T47D (cell line): ENCODE results near the gene CENATAC.
"Not testable (repeated sequence)": the region's sequence is repeated elsewhere in the genome, so short reads cannot be mapped to it uniquely, and the experiment has no call there.

ENCODE experiments used
- DNase-seq, 2 experiments: peaks; one replicate each; pipeline versions ENCODE4 v3.0.0 to v3.0.0-alpha.2; 2011 to 2012; ENCODE audit warnings: low read depth in 1 of 2, low spot score in 1 of 2
- JUND ChIP-seq: IDR thresholded peaks from 2 replicates; pipeline ENCODE4 v1.6.1; 2012; ENCODE audit warnings: low read depth
- in situ Hi-C: cut with HindIII; loops from 2 replicates; pipeline ENCODE4 v1.10.0; 2016; ENCODE audit warnings: low sequenced_read_pairs, low pct_unique_long_range_greater_than_20kb

CENATAC gene

DNA sequence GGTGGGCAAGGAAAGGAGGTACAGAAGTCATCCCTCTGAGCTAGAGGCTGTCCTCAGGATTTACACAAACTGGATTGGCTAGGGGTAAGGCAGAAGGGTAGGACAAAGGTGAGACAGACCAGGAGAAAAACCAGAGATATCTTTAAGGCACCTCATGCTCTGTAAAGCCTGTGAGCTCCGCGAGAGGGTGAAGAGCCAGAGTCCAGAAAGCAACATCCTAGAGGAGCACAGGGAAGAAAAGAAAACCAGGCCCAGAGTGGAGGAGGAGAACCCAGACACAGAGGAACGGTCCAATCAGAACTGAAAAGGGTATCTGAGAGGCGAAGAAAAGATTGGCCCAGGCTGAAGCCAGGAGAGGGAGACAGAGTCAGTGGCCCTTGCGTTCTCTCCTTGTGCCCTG, 27.6 kb downstream of the CENATAC start:
- in situ Hi-C loops, result no loop called here
- DNase-seq, result no peak
- no peak for TF ChIP-seq JUND

DNA sequence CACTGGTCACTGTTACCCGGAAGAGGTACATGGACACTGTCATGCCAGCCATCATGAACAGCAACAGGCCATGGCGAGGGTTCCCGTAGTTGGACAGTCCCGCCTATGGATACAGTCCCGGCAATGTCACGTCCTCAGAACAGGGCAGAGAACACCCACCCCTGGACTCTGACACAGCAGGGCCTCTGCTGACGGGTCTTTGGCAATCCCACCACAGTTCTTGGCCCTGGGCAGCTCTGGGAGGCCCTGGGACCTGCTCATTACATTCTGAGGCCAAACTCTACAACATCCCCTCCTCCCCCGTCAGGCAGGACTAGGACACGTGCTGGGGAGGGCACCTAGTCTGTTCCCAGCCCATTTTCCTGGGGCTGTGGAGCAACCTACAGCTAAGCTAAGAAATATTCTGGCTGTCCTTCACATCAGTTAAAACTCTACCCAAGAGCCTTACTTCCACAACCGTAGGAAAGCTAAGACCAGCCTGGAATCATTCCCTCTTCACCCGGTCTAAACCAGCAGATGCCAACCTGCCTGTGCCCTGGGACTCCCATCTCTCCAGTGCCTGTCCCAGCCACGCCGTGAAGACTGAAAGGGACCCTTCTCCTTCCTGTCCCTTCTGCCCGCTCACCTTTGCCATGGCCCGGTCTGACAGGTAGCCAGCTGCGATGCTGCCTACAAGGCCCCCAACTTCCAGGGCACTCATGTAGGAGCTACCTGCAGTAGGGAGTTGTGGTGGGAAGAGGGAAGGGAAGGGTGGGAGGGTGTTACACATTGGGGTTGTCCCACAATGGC, 28.2 kb downstream of the CENATAC start:
- no peak for TF ChIP-seq JUND
- DNase-seq, result no peak
- in situ Hi-C loops, result no loop called here

DNA sequence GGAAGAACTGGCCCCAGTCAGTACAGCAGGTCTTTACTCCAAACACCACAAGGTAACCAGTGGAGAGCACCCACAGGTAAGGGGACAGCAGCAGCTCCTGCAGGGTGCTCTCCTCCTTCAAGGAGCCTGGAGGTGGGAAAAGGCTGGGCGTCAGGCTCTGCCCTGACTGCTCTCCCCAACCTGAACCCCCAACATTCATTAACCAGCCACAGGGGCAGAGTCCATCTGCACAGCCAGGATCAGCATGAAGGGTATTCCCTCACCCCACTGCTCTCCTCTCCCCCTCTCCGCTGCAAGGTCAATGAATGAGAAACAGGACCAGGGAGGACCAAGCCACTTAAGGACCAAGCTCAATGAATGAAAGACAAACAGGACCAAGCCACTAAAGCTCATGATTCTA, 29.0 kb downstream of the CENATAC start:
- no peak for TF ChIP-seq JUND
- in situ Hi-C loops, result no loop called here
- DNase-seq, result no peak

DNA sequence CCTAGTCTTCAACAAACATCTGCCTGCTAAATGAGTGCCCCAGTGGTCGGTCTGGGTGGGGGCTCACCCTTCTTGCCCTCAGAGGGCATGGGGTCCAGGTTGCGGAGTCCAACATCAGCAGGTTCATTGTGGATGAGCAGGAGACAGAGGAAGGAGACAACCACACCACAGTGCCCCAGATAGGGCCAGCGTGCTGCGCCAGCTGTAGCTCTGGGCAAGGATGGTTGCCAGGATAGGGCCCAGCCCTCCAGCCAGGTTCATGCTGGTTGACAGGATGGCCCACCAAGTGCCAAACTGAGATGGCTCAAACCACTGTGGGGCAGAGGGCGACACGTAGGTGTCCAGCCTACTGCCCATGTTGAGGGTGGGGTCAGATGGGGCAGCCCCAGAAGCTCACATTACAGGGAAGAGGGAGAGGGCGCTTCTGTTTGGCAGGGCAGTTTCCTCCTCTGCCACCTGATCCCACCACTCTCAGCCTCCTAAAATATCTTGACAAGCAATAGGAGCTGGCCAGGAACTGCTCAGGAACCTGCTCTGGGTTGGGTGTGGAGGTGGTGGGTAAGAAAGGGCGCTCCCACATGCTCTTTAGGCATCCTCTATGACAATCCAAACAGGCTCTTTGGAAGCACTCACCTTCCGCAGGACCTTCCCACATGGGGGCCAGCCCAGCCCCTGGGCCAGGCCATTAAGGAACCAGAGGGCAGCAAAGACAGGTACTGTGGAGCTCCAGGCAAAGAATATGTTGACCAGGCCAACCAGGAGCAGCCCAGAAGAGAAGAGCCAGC, 29.8 kb downstream of the CENATAC start:
- in situ Hi-C loops, result no loop called here
- no peak for DNase-seq
- TF ChIP-seq JUND, result no peak

DNA sequence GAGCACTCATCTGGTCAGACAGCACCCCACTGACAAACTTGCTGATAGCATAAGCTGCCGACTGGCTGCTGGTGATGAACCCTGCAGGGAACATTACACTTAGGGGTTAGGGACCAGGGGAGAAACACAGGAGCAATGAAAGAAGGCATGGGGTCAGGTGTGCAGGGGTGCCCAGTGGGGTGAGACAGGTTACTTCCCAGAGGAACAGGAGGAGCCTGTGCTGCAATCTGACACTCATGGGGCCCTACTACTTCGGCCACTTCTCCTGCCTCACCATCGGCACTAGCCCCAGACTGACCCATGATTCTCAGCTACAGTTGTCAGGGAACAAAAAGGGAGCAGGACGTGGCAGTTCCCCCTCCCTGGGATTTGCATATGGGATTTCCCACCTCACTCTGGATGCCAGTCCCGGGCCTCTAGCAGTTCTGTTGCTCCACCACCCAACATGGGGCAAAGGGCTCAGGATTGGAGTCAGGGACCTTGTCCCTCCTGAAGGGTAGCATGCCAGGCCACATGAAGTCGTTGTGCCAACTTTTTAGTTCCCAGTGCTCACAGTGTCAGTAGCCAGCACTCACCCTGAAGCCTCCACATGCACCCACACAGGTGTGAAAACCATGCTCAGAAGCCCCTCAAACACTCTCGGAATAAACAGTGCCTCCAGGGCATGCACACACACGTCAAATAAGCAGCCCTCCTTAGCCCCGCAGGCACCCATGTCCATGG, 30.6 kb downstream of the CENATAC start:
- no peak for DNase-seq
- in situ Hi-C loops, result no loop called here
- no peak for TF ChIP-seq JUND

DNA sequence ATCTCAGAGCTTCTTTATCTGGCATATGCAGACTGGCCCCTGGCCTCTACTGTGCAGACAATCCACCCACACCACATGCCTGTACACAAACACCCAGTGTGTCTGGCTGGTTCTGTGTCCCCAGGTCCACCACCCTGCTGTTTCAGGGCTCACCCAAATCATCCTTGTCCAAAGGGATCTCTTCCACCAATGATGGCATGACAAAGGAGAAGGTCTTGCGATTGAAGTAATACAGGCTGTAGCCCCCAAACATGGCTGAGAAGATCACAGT, 31.1 kb downstream of the CENATAC start:
- no peak for TF ChIP-seq JUND
- no peak for DNase-seq
- in situ Hi-C loops, result no loop called here

DNA sequence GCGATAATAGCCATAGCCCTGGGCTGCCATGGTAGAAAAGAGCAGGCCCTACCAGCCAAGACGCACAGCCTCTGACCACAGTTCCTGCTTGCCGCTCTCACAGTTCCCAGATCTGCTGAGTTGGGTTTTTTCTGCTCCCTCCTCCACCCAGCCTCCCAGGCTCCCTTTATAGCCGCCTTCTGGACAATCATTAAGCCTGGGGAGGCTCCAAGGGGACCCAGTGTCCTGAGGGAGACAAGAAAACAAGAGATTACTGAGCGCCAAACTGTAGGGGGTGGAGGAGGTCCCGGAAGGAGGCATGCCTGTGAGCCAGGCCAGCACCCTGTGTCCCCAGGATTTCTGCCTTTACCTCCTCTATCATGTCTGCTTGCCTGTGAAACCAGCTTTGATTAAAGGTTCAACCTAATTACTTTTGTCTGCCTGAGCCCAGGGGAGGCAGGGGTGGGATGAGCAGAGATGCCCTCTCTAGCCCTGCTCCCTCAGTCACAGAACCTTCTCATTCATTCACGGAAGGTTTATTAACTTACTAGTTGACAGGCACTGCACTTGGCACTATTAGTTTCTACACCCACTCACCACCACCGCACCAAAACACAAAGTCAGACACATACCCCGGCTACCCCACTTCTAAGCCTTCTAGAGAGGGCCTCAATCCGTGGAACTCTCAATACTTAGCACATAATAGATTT, 31.5 kb downstream of the CENATAC start:
- in situ Hi-C loops, result no loop called here
- no peak for DNase-seq
- TF ChIP-seq JUND, result no peak

DNA sequence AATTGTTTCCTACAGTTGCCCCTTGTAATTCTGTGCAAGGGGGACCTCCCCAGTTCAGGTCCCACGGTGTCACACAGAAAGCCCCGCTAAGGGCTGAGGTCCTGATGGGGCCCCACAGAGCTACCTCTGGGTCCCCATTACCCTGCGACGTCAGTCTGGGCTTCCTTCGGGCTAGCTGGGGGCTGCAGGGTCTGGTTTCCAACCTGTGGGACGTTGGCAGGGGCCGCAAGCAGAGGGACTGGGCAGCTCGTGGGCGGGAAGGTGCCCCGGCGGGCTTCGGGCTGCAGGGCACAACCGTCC, 32.0 kb downstream of the CENATAC start:
- in situ Hi-C loops, result no loop called here
- DNase-seq, result no peak
- no peak for TF ChIP-seq JUND

DNA sequence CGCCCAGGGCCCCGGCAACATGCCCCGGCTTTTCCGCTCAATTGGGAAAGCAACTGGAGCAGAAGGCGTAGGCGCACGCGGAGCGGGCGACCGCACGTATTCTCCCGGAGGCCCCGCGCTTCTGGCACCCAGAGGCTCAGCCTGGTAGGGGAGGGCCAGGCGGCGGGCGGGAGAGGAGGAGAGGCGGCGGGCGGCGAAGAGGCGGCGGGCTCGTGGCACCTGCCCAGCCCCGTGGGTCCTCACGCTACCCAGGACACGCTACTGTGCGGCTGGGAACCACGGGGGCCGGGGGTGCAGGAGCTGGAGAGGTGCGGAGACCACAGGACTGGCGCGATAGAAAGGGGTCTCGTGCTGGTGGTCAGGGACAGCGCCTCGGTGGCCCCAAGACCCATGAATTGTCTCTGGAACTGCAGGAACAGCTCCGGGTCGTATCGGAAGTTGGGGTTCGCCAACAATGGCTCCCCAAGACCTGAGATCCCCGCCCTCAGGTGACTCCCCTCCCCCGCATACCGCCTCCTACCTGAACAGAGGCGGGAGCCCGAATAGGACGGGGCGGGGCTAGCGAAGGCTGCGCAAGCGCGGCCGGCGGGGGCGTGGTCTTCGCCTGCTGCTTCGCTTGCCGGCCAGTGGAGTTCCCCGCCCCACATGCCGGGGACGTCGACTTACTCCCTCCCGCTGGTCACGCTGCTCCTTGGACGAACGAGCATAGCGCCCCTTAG, 32.5 kb downstream of the CENATAC start, which contains the start of gene SLC37A4:
TSS of gene SLC37A4 (minus strand) at position 549 of the 719 bp plus-strand sequence.
- DNase-seq, result peak; percentile 97 to 99
- no peak for TF ChIP-seq JUND
- in situ Hi-C loops, result no loop called here

DNA sequence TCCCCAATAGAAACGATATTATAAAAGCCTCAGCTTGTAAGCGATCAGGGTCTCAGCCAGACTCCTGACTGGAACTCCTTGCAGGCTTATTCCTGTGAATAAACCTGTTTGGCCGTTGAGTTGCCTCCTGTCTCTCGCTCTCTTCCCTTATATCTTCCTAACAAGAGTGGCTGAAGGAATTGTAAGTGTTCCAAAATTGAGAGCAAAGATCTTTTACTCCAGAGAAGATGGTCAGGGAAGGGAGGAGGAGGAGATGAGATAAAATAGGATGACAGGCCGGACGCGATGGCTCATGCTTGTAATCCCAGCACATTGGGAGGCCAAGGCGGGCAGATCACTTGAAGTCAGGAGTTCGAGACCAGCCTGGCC, 34.0 kb downstream of the CENATAC start:
- in situ Hi-C loops, result no loop called here
- no peak for TF ChIP-seq JUND
- DNase-seq, result no peak

DNA sequence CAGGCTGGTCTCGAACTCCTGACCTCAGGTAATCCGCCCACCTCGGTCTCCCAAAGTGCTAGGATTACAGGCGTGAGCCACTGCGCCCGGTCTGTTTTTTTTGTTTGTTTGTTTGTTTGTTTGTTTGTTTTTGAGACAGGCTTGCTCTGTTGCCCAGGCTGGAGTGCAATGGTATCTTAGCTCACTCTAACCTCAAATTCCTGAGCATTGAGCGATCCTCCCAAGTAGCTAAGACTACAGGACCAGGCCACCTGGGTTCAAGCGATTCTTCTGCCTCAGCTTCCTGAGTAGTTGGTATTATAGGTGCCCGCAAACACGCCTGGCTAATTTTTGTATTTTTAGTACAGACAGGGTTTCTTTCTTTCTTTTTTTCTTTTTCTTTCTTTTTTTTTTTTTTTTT, 35.5 kb downstream of the CENATAC start:
- DNase-seq, in situ Hi-C loops: not testable (repeated sequence)

DNA sequence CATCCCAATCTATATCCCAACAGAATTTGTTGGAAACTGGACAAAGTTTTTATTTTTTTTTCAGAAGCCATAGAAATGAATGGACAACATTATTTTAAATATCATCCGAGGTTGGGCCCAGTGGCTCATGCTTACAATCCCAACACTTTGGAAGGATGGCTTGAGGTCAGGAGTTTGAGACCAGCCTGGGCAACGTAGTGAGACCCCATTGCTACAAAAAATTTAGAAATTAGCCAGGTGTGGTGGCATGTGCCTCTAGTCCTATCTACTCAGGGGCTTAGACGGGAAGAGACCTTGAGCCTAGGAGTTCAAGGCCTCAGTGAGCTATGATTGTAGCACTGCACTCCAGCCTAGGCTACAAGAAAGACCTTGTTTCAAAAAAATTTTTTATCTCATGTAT, 36.9 kb downstream of the CENATAC start:
- in situ Hi-C loops, result no loop called here
- DNase-seq, result no peak
- TF ChIP-seq JUND, result no peak
